GM23338 (cell line): ENCODE measurements around the gene LCN12. TPM values are rescaled to one million over a fixed set of nuclear protein-coding genes. Genes with fewer than 3 reads are reported as not detected.

Experiments used
- ATAC-seq: fragments of 200-7000 bp; cut with Tn5 transposase; 3 replicates; pipeline ENCODE4 v1.9.1; 2020
- DNase-seq: peaks from one replicate; pipeline ENCODE4 v3.0.0-alpha.2; 2015; ENCODE audit warnings: low spot score
- H2AFZ ChIP-seq: fragments of 200-600 bp; sonication (generic); 2 replicates; pipeline ENCODE4 v1.8.0; 2016; ENCODE audit warnings: antibody characterized with exemption, mild to moderate bottlenecking, moderate library complexity
- H3F3A ChIP-seq: fragments of 200-600 bp; sonication (generic); replicated peaks from 2 replicates; pipeline ENCODE4 v1.8.0; 2017; ENCODE audit warnings: antibody characterized with exemption, mixed run types, low read depth
- H3K27ac ChIP-seq: fragments of 200-600 bp; sonication (generic); 2 replicates; pipeline ENCODE4 v1.6.1; 2016; ENCODE audit warnings: low read depth
- H3K27me3 ChIP-seq: fragments of 200-600 bp; sonication (generic); 2 replicates; pipeline ENCODE4 v1.8.0; 2016; ENCODE audit warnings: mild to moderate bottlenecking, mixed run types, moderate library complexity; ENCODE audit not compliant: insufficient read depth
- H3K36me3 ChIP-seq: fragments of 200-600 bp; sonication (generic); 2 replicates; pipeline ENCODE4 v1.8.0; 2016; ENCODE audit warnings: mild to moderate bottlenecking; ENCODE audit not compliant: insufficient read depth
- H3K4me1 ChIP-seq: fragments of 200-600 bp; sonication (generic); 2 replicates; pipeline ENCODE4 v1.8.0; 2016; ENCODE audit warnings: mild to moderate bottlenecking, moderate library complexity; ENCODE audit not compliant: insufficient read depth
- H3K4me2 ChIP-seq: fragments of 200-600 bp; sonication (generic); 2 replicates; pipeline ENCODE4 v1.7.1; 2017; ENCODE audit warnings: mixed run types
- H3K4me3 ChIP-seq: fragments of 200-600 bp; sonication (generic); 2 replicates; pipeline ENCODE4 v1.6.1; 2016; ENCODE audit warnings: mixed run types
- H3K79me2 ChIP-seq: fragments of 200-600 bp; sonication (generic); replicated peaks from 2 replicates; pipeline ENCODE4 v1.8.0; 2017; ENCODE audit warnings: mild to moderate bottlenecking; ENCODE audit not compliant: insufficient read depth
- H3K9me2 ChIP-seq: fragments of 200-600 bp; sonication (generic); 2 replicates; pipeline ENCODE4 v1.8.0; 2017; ENCODE audit not compliant: insufficient read depth
- H4K20me1 ChIP-seq: fragments of 200-600 bp; sonication (generic); replicated peaks from 2 replicates; pipeline ENCODE4 v1.8.0; 2017; ENCODE audit warnings: mild to moderate bottlenecking; ENCODE audit not compliant: insufficient read depth
- H3K27ac Mint-ChIP-seq: 2 replicates; pipeline ENCODE4 v1.8.0; 2020; ENCODE audit warnings: inconsistent platforms, mild to moderate bottlenecking, moderate library complexity, mixed read lengths
- H3K27me3 Mint-ChIP-seq: 3 replicates; pipeline ENCODE4 v1.8.0; 2022; ENCODE audit warnings: low read depth, mild to moderate bottlenecking, moderate library complexity, mixed read lengths, inconsistent platforms; ENCODE audit not compliant: insufficient read depth, poor library complexity
- H3K36me3 Mint-ChIP-seq: 3 replicates; pipeline ENCODE4 v1.8.0; 2021; ENCODE audit warnings: low read depth, mild to moderate bottlenecking, inconsistent platforms, moderate library complexity, mixed read lengths
- H3K4me1 Mint-ChIP-seq: 3 replicates; pipeline ENCODE4 v1.8.0; 2020; ENCODE audit warnings: mild to moderate bottlenecking, inconsistent platforms, mixed read lengths
- H3K4me3 Mint-ChIP-seq: 3 replicates; pipeline ENCODE4 v1.8.0; 2021; ENCODE audit warnings: moderate library complexity, mild to moderate bottlenecking, inconsistent platforms, mixed read lengths
- H3K9me3 Mint-ChIP-seq: 3 replicates; pipeline ENCODE4 v1.8.0; 2020; ENCODE audit warnings: moderate library complexity, mild to moderate bottlenecking, inconsistent platforms, mixed read lengths
- CREB1 ChIP-seq: fragments of 250-450 bp; sonication (Bioruptor Pico); IDR thresholded peaks from 2 replicates; pipeline ENCODE4 v1.5.0; 2020; ENCODE audit warnings: low read depth, mild to moderate bottlenecking, moderate library complexity
- ETS1 ChIP-seq: IDR thresholded peaks from 2 replicates; pipeline ENCODE4 v1.6.1; 2016; ENCODE audit warnings: antibody characterized with exemption
- EZH2 ChIP-seq: fragments of 200-600 bp; sonication (generic); IDR thresholded peaks from one replicate; pipeline ENCODE4 v1.8.0; 2017; ENCODE audit warnings: antibody characterized with exemption, mild to moderate bottlenecking, low read depth; ENCODE audit not compliant: unreplicated experiment
- EZH2phosphoT487 ChIP-seq: fragments of 200-600 bp; sonication (generic); IDR thresholded peaks from one replicate; pipeline ENCODE4 v1.8.1; 2018; ENCODE audit warnings: antibody characterized with exemption; ENCODE audit not compliant: unreplicated experiment
- JUNB ChIP-seq: IDR thresholded peaks from one replicate; pipeline ENCODE4 v1.6.1; 2016; ENCODE audit warnings: antibody characterized with exemption; ENCODE audit not compliant: unreplicated experiment
- NANOG ChIP-seq: IDR thresholded peaks from 2 replicates; pipeline ENCODE4 v1.6.1; 2016; ENCODE audit warnings: antibody characterized with exemption, borderline replicate concordance
- POLR2AphosphoS5 ChIP-seq: IDR thresholded peaks from 2 replicates; pipeline ENCODE4 v1.6.1; 2016; ENCODE audit warnings: antibody characterized with exemption, low read depth
- REST ChIP-seq: IDR thresholded peaks from one replicate; pipeline ENCODE4 v1.6.1; 2018; ENCODE audit warnings: antibody characterized with exemption; ENCODE audit not compliant: unreplicated experiment
- STAT1 ChIP-seq: IDR thresholded peaks from one replicate; pipeline ENCODE4 v1.6.1; 2016; ENCODE audit warnings: antibody characterized with exemption; ENCODE audit not compliant: unreplicated experiment
- ZNF114 ChIP-seq: fragments of 250-450 bp; sonication (Bioruptor Pico); IDR thresholded peaks from 2 replicates; pipeline ENCODE4 v1.5.0; 2020; ENCODE audit warnings: mild to moderate bottlenecking, moderate library complexity
- ZNF331 ChIP-seq: fragments of 250-450 bp; sonication (Bioruptor Pico); IDR thresholded peaks from 2 replicates; pipeline ENCODE4 v1.5.0; 2020; ENCODE audit warnings: low read depth, mild to moderate bottlenecking, moderate library complexity
- ZNF462 ChIP-seq: fragments of 250-450 bp; sonication (Bioruptor Pico); IDR thresholded peaks from 2 replicates; pipeline ENCODE4 v1.5.0; 2020; ENCODE audit warnings: mild to moderate bottlenecking, moderate library complexity
- polyA plus RNA-seq: library from polyadenylated mRNA; unstranded; fragments of >200 nt; fragmentation: Nextera tagmentation; extraction: Ambion mirVana; gene quantifications from 2 replicates; pipeline ENCODE4 v1.2.1, GENCODE V29; 2016
- total RNA-seq: library from RNA; depleted of rRNA; stranded (reverse); fragments of >200 nt; shearing (Covaris generic); gene quantifications from 2 replicates; pipeline ENCODE4 v1.2.3, GENCODE V29; 2014
- TF ChIP-seq, protein P1 (sequence below), 2 experiments: fragments of 200-600 bp in 1 of 2; sonication (generic) in 1 of 2; conservative IDR thresholded peaks; 2 replicates each; pipeline versions ENCODE4 v1.5.1 to v1.6.1; 2016 to 2017; ENCODE audit warnings: antibody characterized with exemption in 2 of 2, low read depth in 2 of 2, mild to moderate bottlenecking in 2 of 2, moderate library complexity in 1 of 2

LCN12 gene
- total and polyA plus RNA-seq, 2 experiments from 2014 or later = 0.39 to 0.69 TPM

DNA sequence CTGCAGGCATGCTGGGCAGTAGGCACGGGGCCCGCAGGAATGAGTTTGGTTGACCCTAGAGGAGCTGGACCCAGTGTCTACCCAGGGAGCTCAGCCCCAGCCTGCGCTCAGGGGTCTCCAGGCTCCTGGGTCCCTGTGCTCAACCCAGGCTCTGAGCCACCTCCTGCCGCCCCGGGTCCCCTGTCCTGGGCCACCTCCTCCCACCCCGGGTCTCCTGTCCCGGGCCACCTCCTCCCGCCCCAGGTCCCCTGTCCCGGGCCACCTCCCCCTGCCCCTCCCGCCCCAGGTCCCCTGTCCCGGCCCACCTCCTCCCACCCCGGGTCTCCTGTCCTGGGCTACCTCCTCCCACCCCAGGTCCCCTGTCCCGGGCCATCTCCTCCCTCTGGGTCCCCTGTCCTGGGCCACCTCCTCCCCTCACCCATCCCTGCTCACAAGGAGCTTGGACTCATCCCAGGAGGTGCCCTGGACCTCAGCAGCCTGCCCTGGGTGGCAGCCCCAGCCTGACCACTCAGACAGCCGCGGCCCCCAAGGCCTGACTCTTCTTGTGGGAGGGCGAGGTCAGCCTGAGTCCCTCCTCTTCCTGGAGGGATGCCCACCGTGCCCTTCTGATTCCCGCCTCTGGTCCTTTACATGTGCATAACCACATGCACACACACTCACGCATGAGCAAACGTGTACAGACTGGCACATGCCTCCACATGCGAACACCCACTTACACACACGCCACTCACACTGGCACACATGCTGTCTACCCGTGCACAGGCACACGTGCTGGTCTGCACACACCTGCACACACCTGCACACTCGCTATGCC is 2.4 kb downstream of the LCN12 start:
- H3K36me3 Mint-ChIP-seq = no peaks in the 10 kb centered on the region; the same call in 2 of the 3 replicates
- ATAC-seq = no peak
- H3F3A ChIP-seq = no peaks in the 10 kb centered on the region
- H3K36me3 ChIP-seq = no peaks in the 10 kb centered on the region
- H3K27ac ChIP-seq = no peak overlapping the region
- no peak overlapping the region for H2AFZ ChIP-seq
- no peak overlapping the region for H3K27ac Mint-ChIP-seq
- H3K4me3 Mint-ChIP-seq = no peak overlapping the region
- 0 out of 2 replicates have a peak, but pooled peaks cover 6% of the 10 kb centered on the region for H3K9me2 ChIP-seq
- no peaks in the 10 kb centered on the region for H3K27me3 ChIP-seq
- no peaks in the 10 kb centered on the region; the same call in 2 of the 3 replicates for H3K4me1 Mint-ChIP-seq
- H3K27me3 Mint-ChIP-seq = peaks cover 7% of the 10 kb centered on the region
- no peak for TF ChIP-seq CREB1 (CRISPR knock-in tag)
- TF ChIP-seq ZNF114 (CRISPR knock-in tag) = no peak
- no peak for TF ChIP-seq ZNF331 (CRISPR knock-in tag)
- TF ChIP-seq STAT1 = no peak
- TF ChIP-seq EZH2 = no peak
- no peak for TF ChIP-seq ETS1
- no peak for TF ChIP-seq NANOG
- TF ChIP-seq, protein P1, sequence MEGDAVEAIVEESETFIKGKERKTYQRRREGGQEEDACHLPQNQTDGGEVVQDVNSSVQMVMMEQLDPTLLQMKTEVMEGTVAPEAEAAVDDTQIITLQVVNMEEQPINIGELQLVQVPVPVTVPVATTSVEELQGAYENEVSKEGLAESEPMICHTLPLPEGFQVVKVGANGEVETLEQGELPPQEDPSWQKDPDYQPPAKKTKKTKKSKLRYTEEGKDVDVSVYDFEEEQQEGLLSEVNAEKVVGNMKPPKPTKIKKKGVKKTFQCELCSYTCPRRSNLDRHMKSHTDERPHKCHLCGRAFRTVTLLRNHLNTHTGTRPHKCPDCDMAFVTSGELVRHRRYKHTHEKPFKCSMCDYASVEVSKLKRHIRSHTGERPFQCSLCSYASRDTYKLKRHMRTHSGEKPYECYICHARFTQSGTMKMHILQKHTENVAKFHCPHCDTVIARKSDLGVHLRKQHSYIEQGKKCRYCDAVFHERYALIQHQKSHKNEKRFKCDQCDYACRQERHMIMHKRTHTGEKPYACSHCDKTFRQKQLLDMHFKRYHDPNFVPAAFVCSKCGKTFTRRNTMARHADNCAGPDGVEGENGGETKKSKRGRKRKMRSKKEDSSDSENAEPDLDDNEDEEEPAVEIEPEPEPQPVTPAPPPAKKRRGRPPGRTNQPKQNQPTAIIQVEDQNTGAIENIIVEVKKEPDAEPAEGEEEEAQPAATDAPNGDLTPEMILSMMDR (conservative IDR thresholded peaks at IDR 0.05; ENCODE audit: low read depth in 2 of 2) = no peak
- no peak for TF ChIP-seq JUNB
- no peak for TF ChIP-seq ZNF462 (CRISPR knock-in tag)
- no peak for TF ChIP-seq REST
- no peak for TF ChIP-seq POLR2AphosphoS5
- no peak for TF ChIP-seq EZH2phosphoT487
- H3K9me3 Mint-ChIP-seq = peaks cover 4% of the 10 kb centered on the region; the same call in 2 of the 3 replicates
- no peaks in the 10 kb centered on the region; the same call in 1 of the 2 replicates for H3K4me1 ChIP-seq
- H3K4me2 ChIP-seq = no peak overlapping the region
- no peak for DNase-seq
- H4K20me1 ChIP-seq = no peaks in the 10 kb centered on the region
- H3K79me2 ChIP-seq = no peaks in the 10 kb centered on the region
- H3K4me3 ChIP-seq = no peak overlapping the region
